NCI-H345 treated with DMSO at 0.1 percent for 48 hours (cell line): Measurements from ENCODE around the gene HOXD1.

Source experiments
- DNase-seq: peaks from one replicate; lab custom pipeline; 2025; ENCODE audit not compliant: unreplicated experiment; lab: John Stamatoyannopoulos, UW

The HOXD1 gene

DNA sequence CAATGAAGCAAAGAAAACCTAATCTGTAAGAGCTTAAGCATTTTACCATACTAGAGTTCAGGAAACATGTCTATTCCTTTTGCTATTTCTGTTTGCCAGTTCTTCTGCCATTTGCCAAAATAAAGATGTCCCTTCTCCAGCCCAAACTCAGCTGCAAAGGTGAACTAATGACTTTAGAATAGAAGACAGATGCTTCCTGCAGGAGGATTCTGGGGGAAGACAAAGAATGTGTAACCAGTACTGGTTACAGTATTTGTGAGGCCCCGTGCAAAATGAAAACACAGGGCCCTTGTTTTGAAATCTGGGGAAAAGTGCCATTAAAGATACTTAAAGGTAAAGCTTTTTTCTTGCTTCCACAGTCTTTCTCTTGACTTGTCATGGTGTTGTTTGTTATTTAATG, 46.5 kb downstream of the HOXD1 start:
- no peak for DNase-seq

GRCh38 chr2:176237456-176237855, 49.0 kb downstream of the HOXD1 start:
- DNase-seq = no peak

- no peak for DNase-seq
Observed at GRCh38 chr2:176239031-176239430, 50.6 kb downstream of the HOXD1 start.

DNA sequence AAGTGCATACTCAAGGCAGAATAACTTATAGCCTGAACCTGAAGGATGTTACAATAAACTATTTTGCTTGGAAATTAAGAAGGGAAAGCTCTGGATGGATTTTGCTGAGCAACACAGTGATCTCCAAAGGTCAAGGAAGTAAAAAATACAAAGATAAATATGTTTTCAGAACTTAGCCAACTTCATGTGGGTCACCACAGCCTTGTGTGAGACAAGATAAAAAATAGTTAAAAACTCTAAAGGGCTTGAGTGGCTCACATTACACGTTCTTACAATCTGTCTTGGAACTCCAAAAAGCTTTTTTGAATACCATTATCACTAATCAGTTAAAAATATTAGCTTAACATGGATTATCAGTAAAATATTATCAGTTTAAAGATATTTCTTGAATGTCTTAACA, 51.8 kb downstream of the HOXD1 start:
- no peak for DNase-seq
